HG02588 (cell line): Measurements from ENCODE around the gene ARHGAP28.
"Not testable (repeated sequence)": the region's sequence is repeated elsewhere in the genome, so short reads cannot be mapped to it uniquely, and the experiment has no call there.

ENCODE experiments used
- ATAC-seq: cut with Tn5 transposase; IDR thresholded peaks from one replicate; pipeline ENCODE4 v1.9.1; 2021; ENCODE audit warnings: mild to moderate bottlenecking, moderate library complexity; ENCODE audit not compliant: unreplicated experiment

Gene ARHGAP28

DNA sequence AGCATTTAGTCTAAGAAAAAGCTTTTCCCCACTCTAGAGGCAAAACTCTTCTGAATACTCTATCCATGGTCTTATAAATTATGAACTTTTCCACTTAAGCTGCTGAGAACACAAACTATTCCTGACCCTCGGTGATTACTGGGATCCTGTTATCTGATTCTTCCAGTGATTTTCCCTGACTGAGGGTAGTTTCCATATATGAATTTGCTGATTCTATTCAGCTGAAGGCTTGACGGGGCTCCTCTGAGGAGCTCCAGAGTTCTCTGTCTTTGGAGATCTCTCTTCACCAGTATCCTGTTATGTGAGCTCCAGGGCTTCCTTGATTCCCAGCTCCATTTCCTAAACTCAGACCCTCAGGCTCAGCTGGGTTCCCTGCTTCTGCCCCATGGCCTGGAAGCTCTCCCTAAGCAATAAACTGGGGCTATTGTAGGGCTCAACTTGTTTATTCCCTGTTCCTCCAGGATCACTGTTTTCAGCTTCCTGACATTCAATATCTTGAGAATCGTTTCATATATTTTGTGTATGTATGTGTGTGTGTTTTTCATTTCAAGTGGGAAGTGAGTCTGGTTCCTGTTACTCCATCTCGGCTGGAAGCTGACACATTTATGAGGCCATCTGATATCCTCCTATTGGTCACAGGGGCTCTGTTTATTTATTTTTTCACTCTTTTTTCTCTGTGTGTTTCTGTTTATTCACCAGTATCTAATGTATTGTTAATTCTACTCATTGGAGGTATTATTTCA is 78.2 kb downstream of the ARHGAP28 start:
- ATAC-seq: no peak

DNA sequence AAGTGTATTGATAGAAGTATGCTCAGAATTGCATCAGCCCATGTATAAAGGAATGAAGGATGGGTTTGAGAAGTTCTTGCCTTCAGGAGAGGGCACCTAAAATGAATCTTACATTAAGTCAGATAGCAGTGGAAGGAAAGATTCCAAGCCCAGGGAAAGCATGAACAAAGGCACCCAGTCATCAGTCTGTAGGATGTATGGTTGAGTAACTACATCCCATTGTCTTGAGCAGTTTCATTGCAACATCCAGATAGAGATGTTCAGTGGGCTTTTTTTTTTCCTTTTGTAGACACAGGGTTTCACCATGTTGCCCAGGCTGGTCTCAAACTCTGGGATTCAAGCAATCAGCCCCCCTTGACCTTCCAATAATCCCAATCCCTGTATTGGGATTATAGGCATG is 80.7 kb downstream of the ARHGAP28 start:
- ATAC-seq: no peak

DNA sequence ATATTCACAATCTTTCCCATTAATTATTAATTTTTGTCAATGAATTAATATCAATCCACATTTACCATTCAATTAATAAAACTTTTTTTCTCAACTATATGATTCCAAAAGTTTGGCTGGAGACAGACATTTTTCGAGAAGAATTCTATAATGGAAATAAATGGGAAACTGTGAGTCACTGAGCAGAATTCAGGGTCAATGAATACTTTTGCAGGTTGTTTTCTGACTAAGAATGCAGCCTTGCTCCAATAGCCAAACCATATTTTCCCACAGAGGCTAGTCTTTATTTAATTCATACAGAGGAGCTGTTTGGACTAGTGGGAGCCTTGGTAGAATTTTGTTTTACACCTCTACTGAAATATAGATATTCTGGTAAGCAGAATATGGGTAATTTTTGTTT is 82.3 kb downstream of the ARHGAP28 start:
- no peak for ATAC-seq

DNA sequence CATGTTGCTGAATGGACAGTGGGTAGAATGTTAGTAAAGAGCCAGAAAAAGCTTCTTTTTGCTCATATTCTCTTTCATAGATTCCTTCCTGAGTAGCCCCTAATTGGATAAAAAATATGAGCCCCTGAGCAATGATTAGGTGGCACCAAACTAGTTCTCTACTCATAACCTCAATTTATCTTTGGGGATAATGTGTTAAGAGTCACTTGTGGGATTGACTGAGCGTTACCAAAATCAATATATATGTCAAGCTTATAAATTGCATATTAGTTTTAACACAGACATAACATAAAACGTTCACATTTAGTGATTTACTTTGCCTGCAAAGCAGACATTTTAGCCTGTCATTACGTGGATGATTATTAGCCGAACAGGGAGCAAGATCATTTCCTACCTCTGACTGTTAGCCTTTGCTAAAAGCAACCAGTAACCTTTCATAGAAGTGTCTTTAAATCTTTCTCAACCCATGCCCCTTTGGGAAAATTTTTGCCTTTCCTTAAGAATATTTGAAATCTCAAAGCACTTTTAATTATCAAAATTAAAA is 85.4 kb downstream of the ARHGAP28 start:
- ATAC-seq: no peak

DNA sequence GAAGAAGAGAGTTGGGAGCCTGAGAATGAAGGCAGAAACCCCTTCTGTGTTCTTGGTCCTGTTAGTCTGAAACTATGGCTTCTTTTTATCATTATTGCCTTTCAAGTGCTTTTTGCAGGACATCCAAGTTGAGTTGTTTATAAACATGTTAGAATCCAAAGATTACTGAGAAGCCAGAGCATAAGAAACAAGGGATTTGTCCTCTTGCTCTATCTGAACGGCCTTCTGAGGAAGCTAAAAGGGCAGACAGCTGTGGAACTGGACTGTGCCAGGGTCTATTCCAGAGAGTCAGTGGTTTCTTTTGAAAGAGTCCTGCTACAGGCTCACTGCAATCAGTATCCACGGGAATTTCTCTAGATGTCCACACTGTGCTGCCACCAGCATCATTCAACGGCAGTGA is 86.6 kb downstream of the ARHGAP28 start:
- no peak for ATAC-seq

DNA sequence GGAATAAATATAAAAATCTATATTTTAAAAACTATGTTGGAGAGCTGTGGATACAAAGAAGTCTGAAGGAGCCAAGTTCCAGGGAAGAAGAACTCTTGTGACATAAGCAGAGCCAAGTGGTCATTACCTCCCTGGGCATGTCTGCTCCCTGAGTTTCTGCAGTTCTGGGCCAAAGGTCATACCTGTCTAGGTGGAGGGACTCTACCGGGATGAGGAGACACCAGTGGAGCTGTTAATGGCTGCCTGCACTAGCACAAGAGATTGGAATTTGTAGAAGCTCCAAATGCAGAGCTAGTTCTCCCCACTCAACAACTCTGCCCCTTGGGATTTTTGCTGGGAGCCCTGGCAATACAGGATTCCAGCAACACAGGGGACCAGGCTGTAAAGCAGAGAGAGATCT is 89.8 kb downstream of the ARHGAP28 start:
- ATAC-seq: no peak

DNA sequence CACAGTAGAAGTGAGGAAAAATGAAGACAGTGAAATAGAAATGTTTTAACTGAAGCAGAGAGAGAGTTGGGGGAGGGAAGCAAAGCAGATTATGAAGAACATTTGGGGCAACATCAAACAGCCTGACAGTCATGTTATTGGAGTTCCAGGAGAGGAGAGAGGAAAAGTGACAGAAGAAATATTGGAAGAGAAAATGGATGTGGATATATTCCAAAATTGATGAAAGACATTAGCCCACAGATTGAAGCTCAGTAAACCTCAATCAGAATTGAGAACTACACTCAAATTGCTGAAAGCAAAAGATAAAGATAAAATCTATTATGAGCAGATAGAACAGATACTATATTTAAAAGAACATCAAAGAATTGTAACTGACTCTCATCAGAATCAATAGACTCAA is 90.8 kb downstream of the ARHGAP28 start:
- no peak for ATAC-seq

DNA sequence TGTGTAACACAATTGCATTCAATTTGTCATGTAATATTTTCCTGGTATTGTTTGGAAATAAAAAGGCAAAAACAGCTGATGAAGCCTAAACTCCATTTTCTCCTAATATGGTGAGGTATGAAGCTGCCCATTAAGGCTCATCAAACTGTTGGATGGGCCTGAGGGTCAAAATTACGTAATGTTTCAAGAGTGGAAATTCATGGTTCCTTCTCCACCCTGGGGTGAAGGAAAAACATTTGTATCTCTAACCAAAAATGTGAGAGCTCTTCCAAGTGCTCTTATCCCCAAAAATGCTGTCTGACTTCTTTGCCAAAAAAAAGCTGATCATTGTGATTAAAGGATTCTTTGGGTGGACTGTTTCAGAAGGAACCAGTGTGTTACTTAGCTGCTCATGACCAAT is 91.8 kb downstream of the ARHGAP28 start:
- ATAC-seq: no peak

DNA sequence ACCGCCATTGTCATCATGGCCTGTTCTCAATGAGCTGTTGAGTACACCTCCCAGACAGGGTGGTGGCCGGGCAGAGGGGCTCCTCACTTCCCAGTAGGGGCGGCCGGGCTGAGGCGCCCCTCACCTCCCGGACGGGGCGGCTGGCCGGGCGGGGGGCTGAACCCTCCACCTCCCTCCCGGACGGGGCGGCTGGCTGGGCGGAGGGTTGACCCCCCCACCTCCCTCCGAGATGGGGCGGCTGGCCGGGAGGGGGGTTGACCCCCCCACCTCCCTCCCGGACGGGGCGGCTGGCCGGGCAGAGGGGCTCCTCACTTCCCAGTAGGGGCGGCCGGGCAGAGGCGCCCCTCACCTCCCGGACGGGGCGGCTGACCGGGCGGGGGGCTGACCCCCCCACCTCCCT is 97.6 kb downstream of the ARHGAP28 start:
- ATAC-seq: not testable (repeated sequence)

DNA sequence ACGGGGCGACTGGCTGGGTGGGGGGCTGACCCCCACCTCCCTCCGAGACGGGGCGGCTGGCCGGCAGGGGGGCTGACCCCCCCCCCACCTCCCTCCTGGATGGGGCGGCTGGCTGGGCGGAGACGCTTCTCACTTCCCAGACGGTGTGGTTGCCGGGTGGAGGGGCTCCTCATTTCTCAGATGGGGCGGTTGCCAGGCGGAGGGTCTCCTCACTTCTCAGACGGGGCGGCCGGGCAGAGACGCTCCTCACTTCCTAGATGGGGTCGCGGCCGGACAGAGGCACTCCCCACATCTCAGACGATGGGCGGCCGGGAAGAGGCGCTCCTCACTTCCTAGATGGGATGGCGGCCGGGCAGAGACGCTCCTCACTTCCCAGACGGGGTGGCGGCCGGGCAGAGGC is 98.0 kb downstream of the ARHGAP28 start:
- not testable (repeated sequence) for ATAC-seq

DNA sequence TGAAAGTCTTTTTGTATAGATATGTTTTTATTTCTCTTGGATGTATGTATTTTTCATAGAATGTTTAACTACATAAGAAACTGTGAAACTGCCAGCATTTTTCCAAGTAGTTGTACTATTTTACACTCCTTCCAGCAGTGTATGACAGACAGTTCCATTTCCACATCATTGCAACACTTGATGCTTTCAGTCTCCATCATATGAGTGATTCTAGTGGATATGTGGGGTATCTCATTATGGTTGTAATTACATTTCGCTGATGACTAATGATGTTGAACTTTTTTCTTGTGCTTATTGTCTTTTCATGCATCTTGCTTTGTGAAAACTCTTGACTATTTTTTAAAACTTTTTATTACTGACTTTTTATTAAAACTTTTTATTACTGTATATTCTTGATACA is 101.4 kb downstream of the ARHGAP28 start:
- no peak for ATAC-seq

DNA sequence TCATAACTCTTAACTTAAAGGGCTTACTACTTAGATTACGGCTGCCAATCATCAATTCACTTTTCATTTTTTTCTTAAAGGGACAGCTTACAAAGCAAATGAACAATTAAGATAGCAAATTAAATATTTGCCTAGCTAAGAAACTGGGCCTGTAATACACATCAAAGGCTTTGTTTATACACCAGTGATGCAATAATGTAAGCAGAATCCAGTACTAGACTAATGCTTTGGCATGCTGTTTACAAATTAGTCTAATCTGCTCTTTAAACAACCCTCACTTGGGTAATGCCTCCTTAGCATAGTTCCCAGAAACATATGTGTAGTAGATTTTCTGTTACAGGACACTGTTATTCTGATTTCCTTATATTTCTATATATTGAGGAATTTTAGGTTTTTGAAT is 105.8 kb downstream of the ARHGAP28 start:
- ATAC-seq: no peak

DNA sequence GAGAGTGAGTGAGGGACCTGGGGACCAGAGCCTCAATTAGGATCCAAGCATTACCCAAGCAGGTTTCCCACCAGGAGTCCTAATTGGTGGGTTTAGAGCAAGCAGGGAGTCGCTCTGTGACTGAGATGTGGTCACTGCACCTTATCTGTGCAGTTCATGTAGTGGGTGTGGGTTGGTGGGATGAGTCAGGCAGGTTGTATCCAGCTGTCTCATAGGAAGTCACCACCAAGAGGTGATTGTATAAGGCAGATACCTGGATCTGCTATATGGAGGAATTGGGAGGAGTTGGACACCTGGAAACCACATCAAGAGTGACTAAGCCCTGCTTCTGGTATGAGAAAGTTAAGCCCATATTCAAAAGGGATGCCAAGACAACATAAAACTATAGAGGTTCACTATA is 106.8 kb downstream of the ARHGAP28 start:
- ATAC-seq: no peak

DNA sequence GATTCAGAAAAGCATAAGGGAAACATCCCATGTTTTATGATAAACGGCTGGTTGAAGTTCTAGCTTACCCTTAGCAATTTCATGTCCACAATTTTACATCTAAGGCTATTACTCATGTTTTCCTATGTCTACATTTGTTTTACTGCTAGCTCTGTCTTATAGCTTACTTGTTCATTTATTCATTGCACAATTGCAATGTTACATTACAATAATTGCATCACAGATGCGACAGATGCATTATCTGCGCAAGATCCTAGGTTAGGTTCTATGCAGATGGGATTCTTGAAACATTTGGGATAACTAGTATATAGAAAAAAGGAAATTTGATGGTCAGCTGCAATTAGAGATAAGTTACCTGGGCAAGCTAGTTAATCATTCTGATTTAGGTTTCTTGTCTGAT is 108.4 kb downstream of the ARHGAP28 start:
- ATAC-seq: no peak

DNA sequence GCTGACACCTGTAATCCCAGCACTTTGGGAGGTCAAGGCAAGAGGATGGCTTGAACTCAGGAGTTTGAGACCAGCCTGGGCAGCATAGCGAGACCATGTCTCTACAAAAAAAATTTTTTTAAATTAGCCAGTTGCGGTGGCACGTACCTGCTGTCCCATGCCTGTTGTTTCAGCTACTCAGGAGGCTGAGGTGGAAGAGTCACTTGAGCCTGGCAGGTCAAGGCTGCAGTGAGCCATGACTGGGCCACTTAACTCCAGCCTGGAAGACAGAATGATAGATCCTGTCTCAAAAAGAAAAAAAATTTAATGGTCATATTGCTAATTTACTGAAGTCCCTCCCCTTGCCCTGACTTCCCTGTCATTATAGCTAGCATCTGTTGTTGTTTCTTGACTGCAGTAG is 112.6 kb downstream of the ARHGAP28 start:
- ATAC-seq: no peak

DNA sequence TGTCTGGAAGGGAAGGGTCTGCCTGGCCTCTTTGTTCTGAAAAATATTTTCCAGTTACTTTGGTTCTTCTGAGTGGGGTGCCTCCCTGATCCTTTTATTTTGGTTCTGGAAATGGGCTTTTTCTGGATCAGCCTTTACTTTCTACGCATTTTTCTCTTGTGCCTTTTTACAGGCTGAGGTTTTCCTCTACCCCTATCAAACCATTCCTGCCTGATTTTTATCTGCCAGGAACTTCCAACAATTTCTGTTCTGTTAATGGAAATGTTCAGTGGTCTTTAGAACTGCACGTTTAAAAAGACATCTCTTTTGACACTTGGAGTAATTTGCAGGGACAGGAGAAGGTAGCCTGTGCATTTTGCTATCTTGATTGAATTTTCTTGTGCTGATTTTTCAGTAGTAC is 113.8 kb downstream of the ARHGAP28 start:
- ATAC-seq: no peak

DNA sequence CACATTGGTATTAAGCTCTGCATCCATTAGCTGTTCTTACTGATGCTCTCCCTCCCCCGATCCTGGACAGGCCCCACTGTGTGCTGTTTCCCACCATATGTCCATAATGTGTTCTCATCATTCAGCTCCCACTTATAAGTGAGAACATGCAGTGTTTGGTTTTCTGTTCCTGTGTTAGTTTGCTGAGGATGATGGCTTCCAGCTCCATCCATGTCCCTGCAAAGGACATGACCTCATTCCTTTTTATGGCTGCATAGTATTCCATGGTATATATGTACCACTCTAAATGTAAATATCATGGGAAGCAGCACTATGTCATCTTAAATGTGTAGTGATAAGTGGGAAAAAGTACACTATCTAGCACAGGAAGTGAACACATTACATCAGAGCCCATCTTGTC is 116.0 kb downstream of the ARHGAP28 start:
- not testable (repeated sequence) for ATAC-seq

DNA sequence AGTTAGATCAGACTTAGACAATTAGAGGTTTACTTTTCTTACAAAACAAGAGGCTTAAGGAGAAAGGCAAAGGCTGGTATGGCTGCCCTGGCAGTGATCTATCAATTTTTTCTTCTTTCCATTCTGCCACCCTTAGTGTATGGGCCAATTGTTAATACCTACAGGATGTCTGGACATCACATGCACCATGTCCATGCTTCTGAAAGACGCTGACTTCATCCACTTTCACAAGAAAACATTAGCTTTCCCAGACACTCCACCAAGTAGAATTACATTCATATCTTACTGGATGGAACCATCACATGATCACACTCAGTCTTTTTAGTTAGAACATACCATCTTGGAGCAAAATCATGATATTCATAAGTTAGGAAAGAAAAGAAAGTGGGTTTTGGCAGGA is 120.9 kb downstream of the ARHGAP28 start:
- no peak for ATAC-seq

DNA sequence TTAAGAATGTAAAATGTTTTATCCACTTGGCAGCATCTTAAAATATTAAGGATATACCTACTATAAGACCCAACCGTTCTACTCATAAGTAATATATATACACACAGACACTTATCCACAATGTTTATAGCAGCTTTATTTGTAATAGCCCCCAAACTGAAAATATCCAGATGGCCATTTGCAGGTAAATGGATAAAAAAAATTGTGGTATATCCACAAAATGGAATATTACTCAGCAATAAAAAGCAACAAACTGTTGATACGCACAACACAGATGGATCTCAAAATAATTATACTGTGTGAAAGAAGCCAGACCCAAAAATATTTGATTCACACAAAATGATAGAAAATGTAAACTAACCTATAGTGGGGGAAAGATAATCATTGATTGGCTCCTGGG is 122.0 kb downstream of the ARHGAP28 start:
- no peak for ATAC-seq

DNA sequence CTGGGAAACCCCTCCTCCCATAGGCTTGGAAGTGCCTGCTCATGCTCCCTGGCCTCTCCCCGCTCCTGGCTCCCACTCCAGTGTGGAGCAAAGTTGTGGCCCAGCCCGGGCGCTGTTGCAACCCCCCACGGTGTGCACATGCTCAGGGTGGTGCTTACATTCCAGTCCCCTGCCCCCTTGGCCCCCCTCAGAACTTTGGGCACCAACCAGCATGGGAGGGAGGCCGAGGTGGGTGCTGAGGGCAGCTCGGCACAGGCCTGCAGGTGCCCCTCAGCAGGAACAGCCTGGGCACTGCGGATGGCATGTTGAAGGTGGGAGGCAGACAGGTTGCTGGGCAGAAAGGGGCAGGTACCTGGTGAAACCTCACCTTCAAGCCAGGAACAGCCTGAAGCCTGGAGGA is 125.3 kb downstream of the ARHGAP28 start:
- ATAC-seq: no peak

DNA sequence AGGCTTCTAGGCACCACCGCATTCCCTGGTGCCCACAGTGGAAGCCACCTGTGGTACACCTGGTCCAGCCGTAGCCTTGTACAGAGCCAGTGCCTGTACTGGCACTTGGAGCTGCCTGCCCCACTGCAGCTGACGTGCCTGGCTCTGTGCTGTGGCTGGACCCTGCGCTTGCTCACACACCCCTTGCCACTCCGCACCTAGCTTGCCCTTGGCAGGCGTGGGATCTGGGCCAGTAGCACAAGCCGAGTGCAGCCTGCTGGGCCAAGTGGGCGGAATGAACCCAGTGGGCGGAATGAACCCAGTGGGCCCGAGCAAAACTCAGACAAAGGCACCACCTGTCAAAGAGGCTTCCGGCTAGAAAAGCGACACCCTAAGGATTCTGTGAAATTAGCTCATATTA is 126.3 kb downstream of the ARHGAP28 start:
- ATAC-seq: no peak

DNA sequence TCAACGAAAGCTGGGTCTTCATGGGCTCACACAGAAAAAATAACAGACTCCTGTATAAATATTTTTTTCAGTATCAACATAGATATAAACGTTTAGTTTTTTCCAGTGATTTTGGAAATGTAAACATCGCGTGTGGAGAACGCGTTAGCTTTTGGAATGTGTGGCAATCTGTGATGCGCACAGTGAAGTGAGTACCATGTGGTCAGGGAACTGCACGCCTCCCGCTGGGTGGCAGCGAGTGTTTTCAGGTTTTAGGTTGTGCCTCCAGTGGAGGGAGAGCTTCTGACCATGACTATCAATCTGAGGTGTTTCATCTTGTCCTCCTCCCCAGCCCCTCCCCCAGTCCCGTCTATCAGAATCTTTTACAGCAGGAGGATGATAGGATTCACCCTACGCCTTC is 127.8 kb downstream of the ARHGAP28 start:
- no peak for ATAC-seq
